H1 (cell line): Measurements from ENCODE around the gene FKBP1A. TPM values are rescaled to one million over a fixed set of nuclear protein-coding genes. Genes with fewer than 3 reads are reported as not detected.

Experiments used
- CTCF ChIA-PET: fragments of 300-600 bp; sonication (Branson Sonifier 250); formaldehyde crosslinking; loops from one replicate; lab custom pipeline; 2021; ENCODE audit not compliant: partially characterized antibody; lab: Charles Lee
- POLR2A ChIA-PET: fragments of 300-600 bp; sonication (Branson Sonifier 250); formaldehyde crosslinking; loops from one replicate; lab custom pipeline; 2021; ENCODE audit warnings: inconsistent platforms; ENCODE audit not compliant: partially characterized antibody; lab: Charles Lee
- DNase-seq, 2 experiments: peaks; one replicate each; pipeline versions ENCODE4 v3.0.0 to v3.0.0-alpha.2; 2010 to 2022; ENCODE audit warnings: low spot score in 2 of 2, low read depth in 1 of 2, mixed read lengths in 1 of 2
- FAIRE-seq: peaks from 2 replicates; lab custom pipeline; 2011; peaks lifted over from hg19 to GRCh38; lab: Jason Lieb, UNC
- H2AFZ ChIP-seq: 2 replicates; pipeline ENCODE4 v1.8.1; 2012; ENCODE audit warnings: low read length, inconsistent platforms
- H2AK5ac ChIP-seq: 2 replicates; pipeline ENCODE4 v1.6.1; 2013; ENCODE audit warnings: low read depth, low read length
- H2BK120ac ChIP-seq: replicated peaks from 2 replicates; pipeline ENCODE3; 2013; ENCODE audit warnings: low read depth, low read length, inconsistent platforms
- H2BK12ac ChIP-seq: 2 replicates; pipeline ENCODE4 v1.6.1; 2013; ENCODE audit warnings: low read depth, low read length
- H2BK15ac ChIP-seq: 2 replicates; pipeline ENCODE4 v1.6.1; 2013; ENCODE audit warnings: low read length
- H2BK20ac ChIP-seq: 2 replicates; pipeline ENCODE4 v1.6.1; 2013; ENCODE audit warnings: low read length
- H2BK5ac ChIP-seq: 2 replicates; pipeline ENCODE4 v1.6.1; 2013; ENCODE audit warnings: low read depth, low read length
- H3K14ac ChIP-seq: 2 replicates; pipeline ENCODE4 v1.6.1; 2013; ENCODE audit warnings: inconsistent platforms; ENCODE audit not compliant: insufficient read length
- H3K18ac ChIP-seq: 2 replicates; pipeline ENCODE4 v1.6.1; 2013; ENCODE audit warnings: low read length; ENCODE audit errors: extremely low read depth
- H3K23ac ChIP-seq: 2 replicates; pipeline ENCODE4 v1.6.1; 2013; ENCODE audit warnings: inconsistent platforms; ENCODE audit not compliant: insufficient read length
- H3K23me2 ChIP-seq: 2 replicates; pipeline ENCODE4 v1.6.1; 2013; ENCODE audit warnings: low read depth, low read length
- H3K27ac ChIP-seq: 2 replicates; pipeline ENCODE4 v1.6.1; 2011; ENCODE audit warnings: low read depth, low read length, inconsistent platforms
- H3K27me3 ChIP-seq, 4 experiments: replicated peaks in 1 of 4; 1 replicate in 1 of 4; 2 replicates in 3 of 4; pipeline versions ENCODE4 v1.6.1 to v1.8.1; 2011 to 2013; ENCODE audit warnings: low read length in 3 of 4, mild to moderate bottlenecking in 3 of 4, inconsistent platforms in 2 of 4, mixed read lengths in 2 of 4, moderate library complexity in 1 of 4; ENCODE audit not compliant: control insufficient read depth in 3 of 4, insufficient read depth in 3 of 4; ENCODE audit errors: extremely low read depth in 1 of 4
- H3K36me3 ChIP-seq, 4 experiments: 2 replicates each; pipeline versions ENCODE4 v1.6.1 to v1.8.1; 2011 to 2013; ENCODE audit warnings: mild to moderate bottlenecking in 4 of 4, low read length in 3 of 4, moderate library complexity in 2 of 4, control low read depth in 1 of 4, inconsistent platforms in 1 of 4; ENCODE audit not compliant: insufficient read depth in 4 of 4, control insufficient read depth in 2 of 4
- H3K4ac ChIP-seq: replicated peaks from 2 replicates; pipeline ENCODE3; 2013; ENCODE audit warnings: low read length, low read depth, mixed read lengths, inconsistent platforms; ENCODE audit not compliant: insufficient read length
- H3K4me1 ChIP-seq, 4 experiments: replicated peaks in 1 of 4; 1 replicate in 1 of 4; 2 replicates in 3 of 4; pipeline versions ENCODE4 v1.6.1 to v1.8.1; 2011 to 2013; ENCODE audit warnings: low read length in 3 of 4, inconsistent platforms in 2 of 4, mixed read lengths in 1 of 4; ENCODE audit not compliant: insufficient read depth in 4 of 4, control insufficient read depth in 3 of 4
- H3K4me2 ChIP-seq, 2 experiments: 2 replicates each; pipeline versions ENCODE4 v1.6.1 to v1.8.1; 2011 to 2013; ENCODE audit warnings: low read depth in 2 of 2, low read length in 2 of 2, control low read depth in 1 of 2, inconsistent platforms in 1 of 2, mild to moderate bottlenecking in 1 of 2; ENCODE audit not compliant: insufficient read depth in 1 of 2
- H3K4me3 ChIP-seq, 4 experiments: fragments of 200-600, 300-600 bp in 1 of 4; sonication (generic), shearing (Covaris generic), sonication (Bioruptor Twin) in 1 of 4; 2 replicates each; pipeline versions ENCODE4 v1.5.1 to v1.8.1; 2011 to 2016; ENCODE audit warnings: low read length in 4 of 4, low read depth in 3 of 4, control low read depth in 2 of 4, inconsistent platforms in 2 of 4, mild to moderate bottlenecking in 2 of 4, mixed read lengths in 1 of 4, moderate library complexity in 1 of 4; ENCODE audit not compliant: insufficient read depth in 2 of 4; ENCODE audit errors: extremely low read depth in 1 of 4
- H3K56ac ChIP-seq: replicated peaks from 2 replicates; pipeline ENCODE3; 2013; ENCODE audit warnings: low read depth, mild to moderate bottlenecking, mixed read lengths, low read length, inconsistent platforms; ENCODE audit not compliant: insufficient read length
- H3K79me1 ChIP-seq: 2 replicates; pipeline ENCODE4 v1.6.1; 2013; ENCODE audit warnings: low read depth, low read length, control low read depth
- H3K79me2 ChIP-seq, 2 experiments: 2 replicates each; pipeline versions ENCODE4 v1.6.1 to v1.8.1; 2012 to 2013; ENCODE audit warnings: low read length in 2 of 2, mild to moderate bottlenecking in 2 of 2, inconsistent platforms in 1 of 2; ENCODE audit not compliant: insufficient read depth in 2 of 2, control insufficient read depth in 1 of 2
- H3K9ac ChIP-seq, 4 experiments: replicated peaks in 1 of 4; 1 replicate in 1 of 4; 2 replicates in 3 of 4; pipeline versions ENCODE4 v1.6.1 to v1.8.1; 2011 to 2013; ENCODE audit warnings: low read depth in 3 of 4, low read length in 3 of 4, control low read depth in 2 of 4, mild to moderate bottlenecking in 2 of 4, moderate library complexity in 2 of 4, inconsistent platforms in 1 of 4; ENCODE audit errors: extremely low read depth in 1 of 4
- H3K9me3 ChIP-seq, 2 experiments: 2 replicates each; pipeline versions ENCODE4 v1.6.1 to v1.8.1; 2012 to 2013; ENCODE audit warnings: mild to moderate bottlenecking in 2 of 2, moderate library complexity in 2 of 2, control low read depth in 1 of 2, inconsistent platforms in 1 of 2, low read depth in 1 of 2, low read length in 1 of 2, mixed read lengths in 1 of 2; ENCODE audit not compliant: insufficient read depth in 2 of 2
- H4K20me1 ChIP-seq, 2 experiments: replicated peaks in 1 of 2; 2 replicates each; pipeline versions ENCODE3 to v1.8.1; 2011 to 2013; ENCODE audit warnings: inconsistent platforms in 2 of 2, low read length in 2 of 2, mild to moderate bottlenecking in 1 of 2; ENCODE audit not compliant: insufficient read depth in 2 of 2, control insufficient read depth in 1 of 2
- H4K5ac ChIP-seq: 2 replicates; pipeline ENCODE4 v1.6.1; 2013; ENCODE audit warnings: low read length, low read depth, mixed read lengths, inconsistent platforms; ENCODE audit not compliant: insufficient read length
- H4K8ac ChIP-seq: 2 replicates; pipeline ENCODE4 v1.8.0; 2013; ENCODE audit warnings: mild to moderate bottlenecking, moderate library complexity, low read length, inconsistent platforms; ENCODE audit not compliant: insufficient read depth; ENCODE audit errors: extremely low read depth
- H4K91ac ChIP-seq: replicated peaks from 2 replicates; pipeline ENCODE3; 2013; ENCODE audit warnings: low read length, mixed read lengths, inconsistent platforms; ENCODE audit not compliant: insufficient read length
- CHD1 ChIP-seq: IDR thresholded peaks from 2 replicates; pipeline ENCODE4 v1.6.1; 2012; ENCODE audit warnings: low read depth, low read length, improper control_type of control experiment
- CHD2 ChIP-seq: IDR thresholded peaks from 2 replicates; pipeline ENCODE4 v1.6.1; 2012; ENCODE audit warnings: low read length, improper control_type of control experiment
- CREB1 ChIP-seq: IDR thresholded peaks from 2 replicates; pipeline ENCODE4 v1.6.1; 2012; ENCODE audit warnings: inconsistent platforms
- GABPA ChIP-seq: IDR thresholded peaks from 2 replicates; pipeline ENCODE4 v1.6.1; 2011; ENCODE audit warnings: mild to moderate bottlenecking, low read length, moderate library complexity, borderline replicate concordance; ENCODE audit not compliant: insufficient read depth
- HDAC6 ChIP-seq: IDR thresholded peaks from one replicate; pipeline ENCODE4 v1.7.1; 2012; ENCODE audit warnings: low read depth, mild to moderate bottlenecking, inconsistent platforms, low read length, moderate library complexity
- RXRA ChIP-seq: IDR thresholded peaks from 2 replicates; pipeline ENCODE4 v1.6.1; 2011; ENCODE audit warnings: low read depth, mild to moderate bottlenecking, low read length, moderate library complexity; ENCODE audit not compliant: insufficient read depth
- SIN3A ChIP-seq, 2 experiments: IDR thresholded peaks in 1 of 2; conservative IDR thresholded peaks in 1 of 2; 2 replicates each; pipeline ENCODE4 v1.6.1; 2011 to 2012; ENCODE audit warnings: low read length in 2 of 2, improper control_type of control experiment in 1 of 2, low read depth in 1 of 2, mild to moderate bottlenecking in 1 of 2
- TAF1 ChIP-seq: IDR thresholded peaks from 2 replicates; pipeline ENCODE4 v1.6.1; 2011; ENCODE audit warnings: mild to moderate bottlenecking, low read depth, low read length
- WGBS, 2 experiments: shearing (Covaris generic) in 1 of 2; methylation state at CpG; one replicate each; pipeline versions ENCODE4 v1.1.6 to v1.1.7; 2013 to 2015; ENCODE audit warnings: low lambda C conversion rate in 2 of 2, mixed read lengths in 2 of 2, inconsistent platforms in 1 of 2, low coverage in 1 of 2, missing lambda C conversion rate in 1 of 2; ENCODE audit not compliant: insufficient replicate concordance in 2 of 2, insufficient coverage in 1 of 2, insufficient read length in 1 of 2; ENCODE audit errors: extremely low coverage in 1 of 2, missing lambda C conversion rate in 1 of 2; 5-methylcytosine and 5-hydroxymethylcytosine counted together
- polyA plus RNA-seq, 7 experiments: library from polyadenylated mRNA; depleted of rRNA in 3 of 7; stranded (reverse) in 5 of 7; unstranded in 2 of 7; fragments of >200 nt in 5 of 7; fragments of 200-250 nt in 2 of 7; gene quantifications; 1 replicate in 5 of 7; 2 replicates in 1 of 7; 4 replicates in 1 of 7; pipeline versions ENCODE4 v1.2.1 to v1.2.3, GENCODE V29; 2011 to 2013; ENCODE audit warnings: missing spikeins in 2 of 7, mixed read lengths in 2 of 7
- total RNA-seq: library from RNA; stranded (reverse); fragmentation: NEBNext Ultra II Directional; extraction: Animal tissue kit (Norgen Biotek cat#: 25700); gene quantifications from 2 replicates; pipeline ENCODE4 v1.2.1, GENCODE V29; 2021
- TF ChIP-seq, protein P1 (sequence below): IDR thresholded peaks from 2 replicates; pipeline ENCODE4 v1.6.1; 2011; ENCODE audit warnings: low read depth, mild to moderate bottlenecking, low read length; ENCODE audit not compliant: insufficient read depth

The FKBP1A gene
- total and polyA plus RNA-seq, 2 of the 8 experiments (the other 6 are each of a cell fraction or from before 2014, with no cell fraction given): 250 to 685 TPM

DNA sequence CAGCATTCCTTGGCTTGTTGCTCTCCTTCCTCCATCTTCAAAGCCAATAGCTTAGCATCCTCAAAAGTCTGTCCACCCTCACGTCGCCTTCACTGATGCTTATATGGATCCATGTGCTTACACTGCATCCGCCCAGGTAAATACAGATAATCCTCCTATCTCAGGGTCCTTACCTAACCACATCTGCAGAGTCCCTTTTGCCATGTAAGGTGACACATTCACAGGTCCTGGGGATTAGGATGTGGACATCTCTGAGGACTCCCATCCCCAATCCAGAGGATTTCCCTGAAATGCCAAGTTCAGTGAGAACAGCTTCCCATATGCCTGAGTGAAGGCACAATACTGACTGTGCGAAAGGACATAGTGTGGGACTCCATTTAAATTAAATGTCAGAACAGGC lies 25.4 kb downstream of the FKBP1A start:
- no peak for FAIRE-seq
- H2BK12ac ChIP-seq: no peak overlapping the region
- WGBS, 2 experiments: 95% methylated on average over 4 of the region's 4 CpGs; no CpG with 5 or more reads in 1 of the 2 experiments
- H2BK120ac ChIP-seq: no peak overlapping the region
- H4K5ac ChIP-seq: no peak overlapping the region
- H3K4me2 ChIP-seq: no peak overlapping the region
- no peak overlapping the region for H3K56ac ChIP-seq
- ChIA-PET CTCF (no interaction called here), POLR2A (interaction anchor here (1.5 kb wide), 1 partner anchor 42 kb away, joined by 3 read pairs; no protein-coding TSS in a partner anchor)
- no peak overlapping the region for H3K4me3 ChIP-seq
- no peak overlapping the region for H3K4ac ChIP-seq
- H4K8ac ChIP-seq: no peak overlapping the region
- no peak overlapping the region for H3K9ac ChIP-seq
- H2BK5ac ChIP-seq: no peak overlapping the region
- no peak overlapping the region for H2AK5ac ChIP-seq
- no peak for DNase-seq
- H3K79me1 ChIP-seq: no peaks in the 10 kb centered on the region
- H3K27me3 ChIP-seq: no peaks in the 10 kb centered on the region
- TF ChIP-seq SIN3A (conservative IDR thresholded peaks at IDR 0.05 in 1 of 2, IDR thresholded peaks at IDR 0.05 in 1 of 2; ENCODE audit: low read depth in 1 of 2, low read length in 2 of 2) (no peak), HDAC6 (no peak), CHD2 (no peak), RXRA (no peak), CHD1 (no peak), CREB1 (no peak), TAF1 (no peak), GABPA (no peak)
- TF ChIP-seq, protein P1, sequence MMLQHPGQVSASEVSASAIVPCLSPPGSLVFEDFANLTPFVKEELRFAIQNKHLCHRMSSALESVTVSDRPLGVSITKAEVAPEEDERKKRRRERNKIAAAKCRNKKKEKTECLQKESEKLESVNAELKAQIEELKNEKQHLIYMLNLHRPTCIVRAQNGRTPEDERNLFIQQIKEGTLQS: no peak
- no peak overlapping the region for H3K18ac ChIP-seq
- H3K23ac ChIP-seq: no peak overlapping the region
- H3K14ac ChIP-seq: no peak overlapping the region
- H3K27ac ChIP-seq: no peak overlapping the region
- H2BK15ac ChIP-seq: no peak overlapping the region
- no peak overlapping the region for H4K91ac ChIP-seq
- H3K79me2 ChIP-seq: no peaks in the 10 kb centered on the region; a peak in 1 of 4 replicates
- no peaks in the 10 kb centered on the region for H3K9me3 ChIP-seq
- no peak overlapping the region for H2AFZ ChIP-seq
- peaks cover 0 to 32% (median 8%) of the 10 kb centered on the region in 4 experiments; a peak in 6 of 8 replicates for H3K36me3 ChIP-seq
- H4K20me1 ChIP-seq: peaks cover 5 to 11% of the 10 kb centered on the region in 2 experiments
- no peak overlapping the region for H2BK20ac ChIP-seq
- H3K23me2 ChIP-seq: no peaks in the 10 kb centered on the region
- H3K4me1 ChIP-seq: no peaks in the 10 kb centered on the region
